OCI-LY3 (cell line): Measurements from ENCODE around the gene E2F6.

Experiments
- H2AFZ ChIP-seq: fragments of 200-600, 300-600 bp; shearing (Covaris generic); 2 replicates; pipeline ENCODE4 v1.6.0; 2014; ENCODE audit warnings: antibody characterized with exemption, low read depth, low read length
- H3K27ac ChIP-seq: fragments of 200-600, 300-600 bp; sonication (generic); 2 replicates; pipeline ENCODE4 v1.5.1; 2014; ENCODE audit warnings: mild to moderate bottlenecking, low read length, moderate library complexity, mixed read lengths
- H3K27me3 ChIP-seq: fragments of 200-600, 300-600 bp; sonication (generic); 2 replicates; pipeline ENCODE4 v1.6.1; 2014; ENCODE audit warnings: low read depth, low read length, mixed read lengths
- H3K36me3 ChIP-seq: fragments of 200-600, 300-600 bp; sonication (generic); replicated peaks from 2 replicates; pipeline ENCODE3; 2014; ENCODE audit warnings: low read depth, low read length, mixed read lengths
- H3K4me1 ChIP-seq: fragments of 300-600, 200-600 bp; sonication (generic); 2 replicates; pipeline ENCODE4 v1.6.1; 2014; ENCODE audit warnings: low read length, mixed read lengths
- H3K4me2 ChIP-seq: fragments of 200-600, 300-600 bp; sonication (generic); 2 replicates; pipeline ENCODE4 v1.6.1; 2014; ENCODE audit warnings: low read length, mixed read lengths
- H3K4me3 ChIP-seq: fragments of 300-600, 200-600 bp; sonication (generic); 2 replicates; pipeline ENCODE4 v1.5.1; 2014; ENCODE audit warnings: antibody characterized with exemption, mild to moderate bottlenecking, low read length, moderate library complexity
- H3K79me2 ChIP-seq: fragments of 300-600, 200-600 bp; shearing (Covaris generic); 2 replicates; pipeline ENCODE4 v1.6.1; 2014; ENCODE audit warnings: mild to moderate bottlenecking, low read length, mixed read lengths
- H3K9ac ChIP-seq: fragments of 300-600, 200-600 bp; shearing (Covaris generic); 2 replicates; pipeline ENCODE4 v1.6.0; 2014; ENCODE audit warnings: mild to moderate bottlenecking, low read length, moderate library complexity
- H3K9me3 ChIP-seq: fragments of 200-600, 300-600 bp; shearing (Covaris generic); 2 replicates; pipeline ENCODE4 v1.6.1; 2014; ENCODE audit warnings: low read length, mixed read lengths; ENCODE audit not compliant: insufficient read depth
- H4K20me1 ChIP-seq: fragments of 200-600, 300-600 bp; sonication (generic); 2 replicates; pipeline ENCODE4 v1.6.1; 2016; ENCODE audit warnings: low read length, mixed read lengths; ENCODE audit not compliant: insufficient read depth
- EZH2phosphoT487 ChIP-seq: fragments of 200-600 bp; shearing (Covaris generic); IDR thresholded peaks from 2 replicates; pipeline ENCODE4 v1.6.1; 2018; ENCODE audit warnings: antibody characterized with exemption, mixed run types, low read depth
- TF ChIP-seq, protein P1 (sequence below): fragments of 200-600, 300-600 bp; sonication (generic); IDR thresholded peaks from 2 replicates; pipeline ENCODE4 v1.5.1; 2014; ENCODE audit warnings: antibody characterized with exemption, low read length, low read depth

Gene E2F6

DNA sequence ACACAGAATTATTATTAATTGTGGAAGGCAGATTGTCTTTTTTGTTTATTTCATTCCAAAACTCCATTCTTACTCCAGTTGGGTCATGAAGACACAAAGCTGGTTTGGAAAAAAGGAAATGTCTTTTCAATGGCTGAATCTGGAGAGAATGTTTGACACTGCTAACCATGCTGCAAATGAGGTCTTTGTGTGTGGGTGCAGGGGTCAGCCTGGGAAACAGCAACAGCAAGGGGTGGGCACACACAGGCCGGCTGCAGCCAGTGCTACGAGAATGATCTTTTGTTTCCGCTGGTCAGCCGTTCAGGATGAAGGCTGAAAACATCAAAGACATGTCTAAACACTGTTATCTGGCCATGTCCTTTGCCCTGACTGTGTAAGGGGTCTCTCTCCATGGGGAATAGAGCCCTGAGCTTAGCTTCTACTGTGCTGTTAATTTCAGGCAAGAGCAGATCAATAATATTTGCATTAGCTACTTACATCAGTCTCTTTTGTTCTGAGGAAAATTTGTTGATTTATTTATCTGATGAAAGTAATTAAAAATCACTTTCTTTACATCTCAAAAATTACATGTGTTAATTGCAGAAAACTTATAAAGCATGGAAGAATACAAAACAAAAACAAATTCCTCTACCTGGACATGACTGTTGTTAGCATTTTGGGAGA is 33.3 kb upstream of the E2F6 start:
- Histone ChIP-seq H2AFZ (peak overlapping the region; percentile 51; the same call in 1 of the 2 replicates), H3K9me3 (no peaks in the 10 kb centered on the region), H3K27me3 (no peaks in the 10 kb centered on the region), H3K27ac (peak overlapping the region; percentile 45), H3K9ac (peak overlapping the region; percentile 49), H3K4me3 (peak overlapping the region; percentile 69), H4K20me1 (no peaks in the 10 kb centered on the region), H3K36me3 (peaks cover 5% of the 10 kb centered on the region), H3K4me2 (peak overlapping the region; percentile 84), H3K4me1 (peaks cover 41% of the 10 kb centered on the region), H3K79me2 (no peaks in the 10 kb centered on the region)
- TF ChIP-seq EZH2phosphoT487, result no peak
- TF ChIP-seq, protein P1, sequence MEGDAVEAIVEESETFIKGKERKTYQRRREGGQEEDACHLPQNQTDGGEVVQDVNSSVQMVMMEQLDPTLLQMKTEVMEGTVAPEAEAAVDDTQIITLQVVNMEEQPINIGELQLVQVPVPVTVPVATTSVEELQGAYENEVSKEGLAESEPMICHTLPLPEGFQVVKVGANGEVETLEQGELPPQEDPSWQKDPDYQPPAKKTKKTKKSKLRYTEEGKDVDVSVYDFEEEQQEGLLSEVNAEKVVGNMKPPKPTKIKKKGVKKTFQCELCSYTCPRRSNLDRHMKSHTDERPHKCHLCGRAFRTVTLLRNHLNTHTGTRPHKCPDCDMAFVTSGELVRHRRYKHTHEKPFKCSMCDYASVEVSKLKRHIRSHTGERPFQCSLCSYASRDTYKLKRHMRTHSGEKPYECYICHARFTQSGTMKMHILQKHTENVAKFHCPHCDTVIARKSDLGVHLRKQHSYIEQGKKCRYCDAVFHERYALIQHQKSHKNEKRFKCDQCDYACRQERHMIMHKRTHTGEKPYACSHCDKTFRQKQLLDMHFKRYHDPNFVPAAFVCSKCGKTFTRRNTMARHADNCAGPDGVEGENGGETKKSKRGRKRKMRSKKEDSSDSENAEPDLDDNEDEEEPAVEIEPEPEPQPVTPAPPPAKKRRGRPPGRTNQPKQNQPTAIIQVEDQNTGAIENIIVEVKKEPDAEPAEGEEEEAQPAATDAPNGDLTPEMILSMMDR, result no peak

DNA sequence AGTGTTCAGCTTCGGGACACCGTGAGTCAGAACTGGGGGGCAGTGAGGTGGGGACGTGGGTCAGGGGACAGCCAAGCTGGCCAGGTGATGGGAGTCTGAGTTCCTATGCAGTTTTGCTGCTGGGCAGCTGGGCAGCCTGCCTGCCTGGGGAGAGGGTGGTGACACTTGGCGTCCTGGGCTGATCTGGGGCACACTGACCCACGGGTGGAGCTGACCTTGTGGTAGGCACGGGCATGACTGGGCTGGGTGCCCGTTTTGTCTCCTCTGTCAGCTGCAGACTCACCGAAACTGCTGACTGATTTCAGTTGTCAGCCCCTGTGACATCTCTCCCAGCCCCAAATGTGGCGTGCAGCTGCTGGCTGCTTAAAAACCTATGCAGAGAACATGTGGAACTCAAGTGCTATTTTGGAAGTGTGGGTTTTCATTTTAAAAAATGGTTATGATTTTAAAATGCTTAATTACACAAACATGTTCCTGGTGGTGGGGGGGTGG is 32.6 kb upstream of the E2F6 start:
- Histone ChIP-seq H2AFZ (peak overlapping the region; percentile 33; the same call in 1 of the 2 replicates), H3K4me2 (peak overlapping the region; percentile 84)

DNA sequence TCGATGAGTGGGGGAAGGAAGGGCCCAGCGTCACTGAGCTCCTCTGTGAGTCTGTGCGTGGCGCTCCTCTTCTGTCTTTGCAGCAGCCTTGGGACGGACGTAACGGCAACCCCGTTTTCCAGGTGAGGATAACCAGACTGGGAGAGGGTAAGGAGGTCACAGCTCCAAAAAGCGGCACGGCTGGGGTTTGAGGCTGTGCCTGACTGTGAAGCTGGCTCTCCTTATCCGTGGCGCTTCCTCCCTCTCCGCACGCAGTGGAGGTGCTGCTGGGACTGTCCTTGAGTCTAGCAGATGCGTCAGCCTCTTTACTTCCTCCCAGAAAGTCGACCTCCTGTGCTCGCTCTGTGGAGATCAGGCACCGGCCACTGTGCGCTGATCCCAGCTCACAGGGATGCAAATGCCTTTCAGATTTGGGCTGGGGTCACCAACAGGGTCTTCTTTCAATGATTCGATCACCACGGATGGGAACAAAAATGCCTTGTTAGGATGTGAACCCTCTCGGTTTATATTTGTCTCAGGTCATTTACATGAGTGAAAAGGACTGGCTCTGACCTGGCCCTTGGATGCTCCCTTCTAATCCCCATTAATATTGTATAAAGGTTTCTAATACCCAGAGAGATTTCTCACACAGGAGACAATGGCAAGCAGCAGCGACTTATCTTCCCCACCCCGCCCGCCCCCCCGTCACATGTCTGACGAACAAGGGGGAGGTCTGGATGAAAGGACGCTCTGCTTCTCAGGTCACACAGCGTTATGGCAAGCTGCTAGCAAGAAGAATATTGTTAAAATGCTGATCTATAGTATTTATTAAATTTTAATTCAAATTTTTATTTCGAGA is 30.1 kb upstream of the E2F6 start:
- Histone ChIP-seq H4K20me1 (no peaks in the 10 kb centered on the region), H3K36me3 (no peaks in the 10 kb centered on the region), H3K27ac (no peak overlapping the region), H3K4me1 (peaks cover 35% of the 10 kb centered on the region), H3K4me3 (no peak overlapping the region), H3K9ac (no peak overlapping the region), H3K4me2 (no peak overlapping the region), H2AFZ (no peak overlapping the region), H3K27me3 (no peaks in the 10 kb centered on the region), H3K9me3 (no peaks in the 10 kb centered on the region), H3K79me2 (no peaks in the 10 kb centered on the region)
- TF ChIP-seq EZH2phosphoT487, result no peak
- TF ChIP-seq, protein P1, result no peak

More for the DNA sequence above, 32.6 kb upstream of the E2F6 start:
- peak overlapping the region; percentile 69 for H3K4me3 ChIP-seq
- no peaks in the 10 kb centered on the region for H3K9me3 ChIP-seq
- TF ChIP-seq, protein P1, result no peak
- TF ChIP-seq EZH2phosphoT487, result no peak
- no peaks in the 10 kb centered on the region for H3K79me2 ChIP-seq
- peak overlapping the region; percentile 49; the same call in 1 of the 2 replicates for H3K9ac ChIP-seq
- H3K27me3 ChIP-seq, result no peaks in the 10 kb centered on the region
- H3K36me3 ChIP-seq, result peaks cover 5% of the 10 kb centered on the region
- peak overlapping the region; percentile 45 for H3K27ac ChIP-seq
- H4K20me1 ChIP-seq, result no peaks in the 10 kb centered on the region
- H3K4me1 ChIP-seq, result peaks cover 41% of the 10 kb centered on the region

DNA sequence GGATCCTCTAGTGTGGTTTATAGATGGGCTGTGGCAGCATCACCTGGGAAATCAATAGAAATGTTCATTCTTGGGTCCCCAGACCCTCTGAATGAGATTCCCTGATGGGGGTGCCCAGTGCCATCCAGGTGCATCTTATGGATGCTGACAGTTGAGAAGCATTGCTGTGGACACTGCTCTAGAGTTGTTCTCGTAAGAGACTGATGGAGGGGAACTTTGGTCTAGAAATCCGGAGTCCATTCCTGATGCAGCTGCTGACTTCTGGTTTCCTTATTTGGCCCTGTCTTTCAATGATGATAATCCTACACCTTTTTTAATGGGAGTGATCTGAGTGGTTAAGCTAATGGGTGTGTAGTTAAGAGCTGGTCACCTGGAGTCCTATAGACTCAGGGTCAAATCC is 28.3 kb upstream of the E2F6 start:
- H3K27ac ChIP-seq, result no peak overlapping the region
- H3K9me3 ChIP-seq, result no peaks in the 10 kb centered on the region
- no peaks in the 10 kb centered on the region for H3K36me3 ChIP-seq
- no peak overlapping the region for H3K4me2 ChIP-seq
- no peak for TF ChIP-seq EZH2phosphoT487
- TF ChIP-seq, protein P1, result no peak
- peaks cover 19% of the 10 kb centered on the region for H3K4me1 ChIP-seq
- no peak overlapping the region for H3K4me3 ChIP-seq
- no peaks in the 10 kb centered on the region for H3K79me2 ChIP-seq
- no peak overlapping the region for H2AFZ ChIP-seq
- H4K20me1 ChIP-seq, result no peaks in the 10 kb centered on the region
- H3K27me3 ChIP-seq, result no peaks in the 10 kb centered on the region
- no peak overlapping the region for H3K9ac ChIP-seq
